GM12891 (cell line): ENCODE measurements around the gene DAAM1.

Source experiments
- PAX5 ChIP-seq: IDR thresholded peaks from 2 replicates; pipeline ENCODE4 v1.6.1; 2011; ENCODE audit warnings: low read length, moderate library complexity, mild to moderate bottlenecking; ENCODE audit not compliant: insufficient read depth, severe bottlenecking
- POLR2A ChIP-seq: IDR thresholded peaks from 2 replicates; pipeline ENCODE4 v1.6.1; 2011; ENCODE audit warnings: low read depth, low read length, control low read depth
- POLR2AphosphoS5 ChIP-seq: IDR thresholded peaks from 2 replicates; pipeline ENCODE4 v1.6.1; 2011; ENCODE audit warnings: low read depth, low read length, control low read depth

- TF ChIP-seq POLR2AphosphoS5, result no peak
- TF ChIP-seq PAX5, result no peak
- TF ChIP-seq POLR2A, result no peak
Measured at GRCh38 chr14:59189786-59190368, 1.4 kb downstream of the DAAM1 start.
